Ammon's horn (tissue), 1 donor: Measurements from ENCODE around the gene USP37.
"Not testable (repeated sequence)": the region's sequence is repeated elsewhere in the genome, so short reads cannot be mapped to it uniquely, and the experiment has no call there.

Experiments used
- DNase-seq: peaks from one replicate; pipeline ENCODE4 v3.0.0-alpha.2; 2016; ENCODE audit warnings: low spot score

USP37 gene

GRCh38 chr2:218547978-218548377, 20.2 kb downstream of the USP37 start:
- no peak for DNase-seq

GRCh38 chr2:218547511-218547910, 20.6 kb downstream of the USP37 start:
- no peak for DNase-seq

DNA sequence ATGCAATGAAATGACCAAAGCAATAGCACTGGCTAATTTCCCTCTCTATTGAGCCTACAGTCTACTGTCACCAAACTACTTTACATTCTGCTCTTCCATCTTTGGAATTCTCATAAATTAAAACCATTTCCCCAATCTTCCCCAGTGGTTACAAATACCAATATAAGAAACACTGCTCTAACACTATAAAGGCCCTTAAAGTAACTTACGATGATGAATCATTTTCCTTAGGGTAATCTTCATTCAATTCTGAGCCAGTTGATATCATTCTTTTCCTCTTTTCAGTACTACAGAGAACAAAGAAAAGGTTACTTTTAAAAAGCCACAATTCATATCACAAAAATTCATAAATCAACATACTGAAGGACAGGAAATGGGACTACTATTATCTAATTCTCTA, 22.1 kb downstream of the USP37 start:
- DNase-seq: no peak

GRCh38 chr2:218540015-218540414, 28.1 kb downstream of the USP37 start:
- DNase-seq: no peak

DNA sequence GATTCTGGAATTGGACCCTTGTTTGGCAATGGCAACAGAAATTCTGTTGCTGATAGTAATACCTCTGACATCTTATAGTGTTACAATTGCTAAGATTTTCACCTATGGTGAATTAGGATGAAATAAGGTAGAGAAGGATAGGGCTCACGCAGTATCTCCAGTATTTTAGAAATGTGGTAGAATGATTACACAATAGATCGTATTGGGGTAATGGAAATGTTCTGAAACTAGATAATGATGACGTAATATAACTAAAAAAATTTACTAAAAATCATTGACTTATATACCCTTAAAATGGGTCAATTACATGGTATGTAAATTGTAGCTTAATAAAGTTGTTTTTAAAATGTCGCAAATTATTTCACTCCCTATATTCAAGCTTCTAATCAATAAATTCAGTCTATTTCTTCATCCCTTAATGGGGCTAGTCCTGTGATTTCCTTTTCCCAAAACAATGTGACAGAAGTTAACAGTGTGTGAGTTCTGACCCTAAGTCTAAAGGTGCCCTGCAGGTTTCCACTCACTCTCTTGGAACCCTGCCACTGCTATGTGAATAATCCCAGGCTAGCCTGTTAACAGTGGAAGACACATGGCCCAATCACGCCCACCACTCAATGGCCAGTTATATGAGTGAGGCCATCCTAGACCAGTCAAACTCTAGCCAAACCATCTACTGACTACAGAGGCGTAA, 31.2 kb downstream of the USP37 start:
- no peak for DNase-seq

DNA sequence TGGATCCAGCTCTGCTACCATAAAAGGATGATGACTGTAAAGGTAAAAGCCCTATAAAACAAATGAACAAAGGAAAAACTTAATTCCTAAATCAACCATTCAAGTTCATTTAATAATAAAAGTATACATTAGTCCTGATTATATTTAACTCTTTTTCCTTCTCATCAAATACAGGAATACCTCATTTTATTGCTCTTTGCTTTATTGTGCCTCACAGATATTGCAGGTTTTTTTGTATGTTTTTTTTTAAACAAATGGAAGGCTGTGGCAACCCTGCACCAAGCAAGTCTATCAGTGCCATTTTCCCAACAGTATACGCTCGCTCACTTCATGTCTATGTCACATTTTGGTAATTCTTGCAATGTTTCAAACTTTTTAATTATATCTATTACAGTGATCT, 38.2 kb downstream of the USP37 start:
- no peak for DNase-seq

DNA sequence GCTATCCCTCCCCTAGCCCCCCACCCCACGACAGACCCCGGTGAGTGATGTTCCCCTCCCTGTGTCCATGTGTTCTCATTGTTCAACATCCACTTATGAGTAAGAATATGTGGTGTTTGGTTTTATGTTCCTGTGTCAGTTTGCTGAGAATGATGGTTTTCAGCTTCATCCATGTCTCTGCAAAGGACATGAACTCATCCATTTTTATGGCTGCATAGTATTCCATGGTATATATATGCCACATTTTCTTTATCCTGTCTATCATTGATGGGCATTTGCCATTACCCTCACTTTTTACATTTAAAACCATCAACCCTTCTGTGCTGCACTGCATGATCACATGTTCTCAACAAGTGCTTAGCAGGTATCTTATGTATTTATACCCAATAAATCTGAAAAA, 39.7 kb downstream of the USP37 start:
- DNase-seq: not testable (repeated sequence)

GRCh38 chr2:218523651-218524050, 44.5 kb downstream of the USP37 start:
- DNase-seq: no peak

GRCh38 chr2:218518876-218519275, 49.3 kb downstream of the USP37 start:
- no peak for DNase-seq

GRCh38 chr2:218517434-218518206, 50.5 kb downstream of the USP37 start:
- DNase-seq: no peak

DNA sequence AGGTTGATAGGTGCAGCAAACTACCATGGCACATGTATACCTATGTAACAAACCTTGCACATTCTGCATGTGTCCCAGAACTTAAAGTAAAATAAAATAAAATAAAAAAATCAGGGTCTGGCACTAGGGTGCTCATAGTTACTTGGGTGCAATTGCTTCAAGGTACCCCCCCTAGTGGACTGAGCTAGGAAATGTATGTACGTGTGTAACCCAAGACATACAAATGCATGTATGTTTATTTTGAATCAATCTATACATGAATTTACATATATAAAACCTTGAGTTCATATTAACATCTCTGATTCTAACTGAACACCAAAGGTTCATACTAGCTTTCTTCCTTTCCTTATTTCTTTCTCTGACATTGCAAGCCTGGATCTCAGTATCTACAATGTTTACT, 51.5 kb downstream of the USP37 start:
- no peak for DNase-seq

GRCh38 chr2:218513676-218514075, 54.5 kb downstream of the USP37 start:
- DNase-seq: no peak

GRCh38 chr2:218508299-218508698, 59.9 kb downstream of the USP37 start:
- DNase-seq: no peak

DNA sequence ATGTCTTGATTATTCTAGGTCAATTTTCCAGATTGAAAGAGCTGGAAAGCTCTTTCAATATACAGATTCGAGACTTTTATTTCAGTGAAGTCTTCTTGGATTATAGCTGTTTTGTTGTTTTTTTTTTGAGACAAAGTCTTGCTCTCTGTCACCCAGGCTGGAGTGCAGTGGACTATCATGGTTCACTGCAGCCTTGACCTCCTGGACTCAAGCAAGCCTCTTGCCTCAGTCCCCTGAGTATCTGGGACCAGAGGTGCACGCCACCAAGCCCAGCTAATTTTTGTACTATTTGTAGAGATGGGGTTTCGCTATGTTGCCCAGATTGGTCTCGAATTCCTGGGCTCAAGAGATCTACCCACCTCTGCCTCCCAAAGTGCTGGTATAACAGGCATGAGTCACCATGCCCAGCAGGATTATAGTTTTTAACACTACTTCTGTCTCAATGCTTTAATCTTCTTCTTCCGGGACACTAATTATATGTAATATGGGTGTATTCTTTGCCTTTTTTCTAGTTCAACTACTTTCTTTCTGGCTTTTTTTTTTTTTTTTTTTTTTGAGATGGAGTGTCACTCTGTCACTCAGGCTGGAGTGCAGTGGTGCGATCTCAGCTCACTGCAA, 62.3 kb downstream of the USP37 start:
- no peak for DNase-seq

- peak; percentile 18 for DNase-seq
Observed at GRCh38 chr2:218501665-218502064, 66.5 kb downstream of the USP37 start.

- no peak for DNase-seq
Observed at GRCh38 chr2:218500501-218501060, 67.6 kb downstream of the USP37 start.

DNA sequence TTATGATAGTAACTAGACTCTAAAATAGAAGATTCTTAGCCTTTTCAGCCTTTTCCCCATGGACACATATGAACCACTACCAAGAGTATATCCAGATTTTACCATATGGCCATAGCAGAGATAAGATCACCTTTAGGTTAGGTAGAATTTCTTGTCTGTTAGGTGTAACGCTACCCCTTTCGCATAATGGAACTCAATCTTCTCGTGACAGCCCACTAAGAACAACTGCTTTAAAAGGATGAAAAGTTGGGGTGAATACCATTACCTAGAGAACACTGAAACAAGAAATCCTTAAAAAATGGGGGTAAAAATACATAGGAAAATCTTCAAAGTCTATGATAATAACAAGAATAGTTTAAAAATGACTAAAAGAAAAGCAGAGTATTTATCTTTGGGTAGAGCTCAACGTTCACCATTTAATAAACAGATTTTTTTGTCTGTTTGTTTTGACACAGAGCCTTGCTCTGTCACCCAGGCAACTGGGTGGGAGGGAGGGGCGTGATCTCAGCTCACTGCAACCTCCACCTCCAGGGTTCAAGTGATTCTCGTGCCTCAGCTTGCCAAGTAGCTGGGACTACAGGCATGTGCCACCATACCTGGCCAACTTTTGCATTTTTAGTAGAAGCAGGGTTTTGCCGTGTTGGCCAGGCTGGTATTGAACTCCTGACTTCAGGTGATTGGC, 82.0 kb downstream of the USP37 start:
- no peak for DNase-seq

- DNase-seq: no peak
Observed at GRCh38 chr2:218482651-218483050, 85.5 kb downstream of the USP37 start.

GRCh38 chr2:218479595-218479994, 88.6 kb downstream of the USP37 start:
- DNase-seq: no peak

GRCh38 chr2:218478544-218478943, 89.6 kb downstream of the USP37 start:
- no peak for DNase-seq

GRCh38 chr2:218477247-218477646, 90.9 kb downstream of the USP37 start:
- DNase-seq: no peak

DNA sequence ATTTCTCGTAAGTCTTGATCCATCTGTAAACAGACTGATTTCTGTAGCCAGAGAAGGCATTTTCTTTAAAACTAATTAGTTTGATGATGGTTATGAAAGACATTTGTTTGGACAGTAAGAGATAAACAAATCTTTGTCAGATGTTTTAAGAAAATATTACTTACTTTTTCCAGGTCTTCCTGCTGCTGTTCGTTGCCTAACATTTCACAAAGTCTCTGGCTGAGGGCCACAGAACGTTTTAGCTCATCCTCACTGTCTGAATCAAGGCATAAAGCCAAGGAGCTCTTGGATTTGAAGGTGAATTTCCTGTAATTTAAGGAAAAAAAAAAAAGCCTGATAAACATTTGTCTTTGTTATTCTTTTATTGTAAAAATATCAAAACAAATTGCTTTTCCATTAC, 91.5 kb downstream of the USP37 start:
- no peak for DNase-seq
